GM21825 (cell line): ENCODE measurements around the gene SLC28A3.
"Not testable (repeated sequence)": the region's sequence is repeated elsewhere in the genome, so short reads cannot be mapped to it uniquely, and the experiment has no call there.

ENCODE experiments used
- ATAC-seq: cut with Tn5 transposase; IDR thresholded peaks from one replicate; pipeline ENCODE4 v1.9.1; 2021; ENCODE audit warnings: mild to moderate bottlenecking, moderate library complexity; ENCODE audit not compliant: unreplicated experiment

The SLC28A3 gene

GRCh38 chr9:84340535-84340934, at the start of gene SLC28A3:
Gene SLC28A3 (minus strand): TSS chr9:84340758. CDS start chr9:84340633, 125 bp downstream.
- ATAC-seq, result no peak

DNA sequence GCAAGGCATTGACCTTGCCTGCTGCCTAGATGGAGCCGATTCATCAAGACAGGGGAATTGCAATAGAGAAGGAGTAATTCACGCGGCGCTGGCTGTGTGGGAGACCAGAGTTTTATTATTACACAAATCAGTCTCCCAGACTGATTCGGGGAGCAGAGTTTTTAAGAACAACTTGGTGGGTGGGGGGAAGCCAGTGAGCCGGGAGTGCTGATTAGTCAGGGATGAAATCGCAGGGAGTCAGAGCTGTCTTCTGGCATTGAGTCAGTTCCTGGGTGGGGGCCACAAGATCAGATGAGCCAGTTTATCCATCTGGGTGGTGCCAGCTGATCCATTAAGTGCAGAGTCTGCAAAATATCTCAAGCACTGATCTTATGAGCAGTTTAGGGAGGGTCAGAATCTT, 49.7 kb upstream of the SLC28A3 start:
- not testable (repeated sequence) for ATAC-seq

- ATAC-seq, result no peak
Measured at GRCh38 chr9:84387821-84388220, 47.3 kb upstream of the SLC28A3 start.

- ATAC-seq, result no peak
Measured at GRCh38 chr9:84386753-84387152, 46.2 kb upstream of the SLC28A3 start.

GRCh38 chr9:84385386-84386040, 45.0 kb upstream of the SLC28A3 start:
- no peak for ATAC-seq

DNA sequence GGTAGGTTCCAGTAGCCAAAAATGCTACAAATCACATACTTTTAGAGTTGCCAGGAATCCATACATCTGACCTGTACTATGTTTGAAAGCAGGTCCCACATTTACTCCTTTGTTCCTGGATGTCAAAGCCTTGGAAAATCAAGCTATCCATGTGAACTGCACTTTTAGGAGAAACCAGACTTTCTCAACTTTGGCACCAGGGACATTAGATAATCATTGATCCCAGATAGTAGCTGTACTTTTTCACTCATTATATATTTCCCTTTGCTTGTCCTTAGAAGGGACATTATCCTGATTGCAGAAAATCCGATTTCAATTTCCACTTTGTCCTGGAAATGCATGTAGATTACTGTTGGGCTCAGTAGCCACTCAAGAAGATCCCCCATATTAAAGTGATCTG, 44.1 kb upstream of the SLC28A3 start:
- ATAC-seq, result no peak

DNA sequence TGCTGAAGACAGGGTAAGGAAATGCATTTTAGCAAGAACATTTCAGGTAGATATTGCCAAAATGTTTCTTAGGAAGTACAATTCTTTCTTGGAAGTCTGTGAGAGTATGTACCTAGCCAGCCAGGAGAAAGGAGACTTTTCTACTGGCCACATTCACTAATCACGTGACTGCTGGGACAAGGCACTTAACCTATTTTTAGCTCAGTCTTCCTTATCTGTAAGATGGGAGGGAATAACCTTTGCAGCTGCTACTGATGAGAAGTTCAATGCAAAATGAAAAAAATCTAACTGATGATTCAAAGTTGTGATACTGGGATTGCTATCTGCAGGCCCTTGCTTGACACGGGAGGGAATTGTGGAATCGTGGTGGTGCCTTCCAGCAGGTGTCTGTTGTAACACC, 42.6 kb upstream of the SLC28A3 start:
- no peak for ATAC-seq

GRCh38 chr9:84382720-84383119, 42.2 kb upstream of the SLC28A3 start:
- no peak for ATAC-seq

- no peak for ATAC-seq
Measured at GRCh38 chr9:84381508-84381907, 41.0 kb upstream of the SLC28A3 start.

- ATAC-seq, result no peak
Measured at GRCh38 chr9:84379740-84380139, 39.2 kb upstream of the SLC28A3 start.

GRCh38 chr9:84375954-84376353, 35.4 kb upstream of the SLC28A3 start:
- ATAC-seq, result no peak

DNA sequence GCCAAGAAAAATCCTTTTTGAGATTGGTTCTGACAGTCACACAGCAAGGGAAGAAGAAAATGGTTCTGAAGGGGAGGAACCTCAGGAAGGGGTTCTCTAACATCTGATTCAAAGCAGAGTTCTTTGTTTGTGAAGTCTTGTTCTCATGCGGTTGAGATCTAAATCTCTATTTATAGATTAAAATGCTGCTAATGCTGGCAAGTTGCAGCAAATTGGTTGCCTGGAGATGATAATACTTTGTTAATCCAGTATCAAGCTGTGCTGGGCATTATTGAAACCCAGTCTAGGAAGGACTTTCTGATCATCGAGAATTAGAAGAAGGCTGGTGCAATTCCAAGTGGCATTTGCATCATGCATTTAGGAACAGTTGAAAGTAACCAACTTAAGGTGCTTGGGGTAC, 34.0 kb upstream of the SLC28A3 start:
- ATAC-seq, result no peak

DNA sequence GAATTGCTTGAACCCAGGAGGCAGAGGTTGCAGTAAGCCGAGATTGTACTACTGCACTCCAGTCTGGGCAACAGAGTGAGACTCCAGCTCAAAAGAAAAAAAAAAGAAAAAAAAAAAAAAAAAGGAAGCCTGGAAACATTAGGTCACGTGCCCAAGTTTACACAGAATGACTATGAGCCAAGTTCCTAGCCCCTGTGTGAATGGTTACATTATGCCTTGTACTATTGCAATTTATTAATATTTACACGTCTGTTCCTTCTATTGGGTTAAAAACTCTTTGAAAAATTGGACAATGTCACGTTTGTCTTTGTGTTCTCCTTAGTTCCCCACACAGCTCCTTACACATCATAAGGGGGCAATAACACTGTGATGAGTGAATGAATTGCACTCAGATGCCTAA, 33.5 kb upstream of the SLC28A3 start:
- ATAC-seq, result no peak

DNA sequence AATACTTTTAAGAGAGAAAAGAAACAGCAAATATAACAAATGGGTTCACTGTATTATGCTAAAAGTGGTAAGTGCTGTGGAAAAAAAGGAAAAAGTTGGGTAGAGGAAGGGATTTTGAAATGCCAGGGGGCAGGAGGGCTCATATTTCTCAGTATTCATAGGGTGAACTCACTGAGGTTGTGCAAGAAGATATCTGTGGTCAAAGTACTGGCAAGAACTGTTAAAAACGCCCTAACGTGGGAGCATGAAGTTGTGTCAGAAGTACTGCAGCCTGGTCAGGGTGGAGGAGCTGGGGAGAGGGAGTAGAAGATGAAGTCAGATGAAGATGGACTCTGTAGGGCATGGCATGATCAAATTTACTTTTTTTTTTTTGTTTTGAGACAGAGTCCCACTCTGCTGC, 31.2 kb upstream of the SLC28A3 start:
- ATAC-seq, result no peak

GRCh38 chr9:84368601-84369000, 28.0 kb upstream of the SLC28A3 start:
- no peak for ATAC-seq

- ATAC-seq, result not testable (repeated sequence)
Measured at GRCh38 chr9:84367726-84368125, 27.2 kb upstream of the SLC28A3 start.

- no peak for ATAC-seq
Measured at GRCh38 chr9:84366683-84367082, 26.1 kb upstream of the SLC28A3 start.

- not testable (repeated sequence) for ATAC-seq
Measured at GRCh38 chr9:84364894-84365490, 24.4 kb upstream of the SLC28A3 start.

GRCh38 chr9:84361645-84362044, 21.1 kb upstream of the SLC28A3 start:
- ATAC-seq, result no peak

- ATAC-seq, result no peak
Measured at GRCh38 chr9:84357275-84357674, 16.7 kb upstream of the SLC28A3 start.

GRCh38 chr9:84354035-84354434, 13.5 kb upstream of the SLC28A3 start:
- no peak for ATAC-seq

- no peak for ATAC-seq
Measured at GRCh38 chr9:84349671-84350070, 9.1 kb upstream of the SLC28A3 start.

DNA sequence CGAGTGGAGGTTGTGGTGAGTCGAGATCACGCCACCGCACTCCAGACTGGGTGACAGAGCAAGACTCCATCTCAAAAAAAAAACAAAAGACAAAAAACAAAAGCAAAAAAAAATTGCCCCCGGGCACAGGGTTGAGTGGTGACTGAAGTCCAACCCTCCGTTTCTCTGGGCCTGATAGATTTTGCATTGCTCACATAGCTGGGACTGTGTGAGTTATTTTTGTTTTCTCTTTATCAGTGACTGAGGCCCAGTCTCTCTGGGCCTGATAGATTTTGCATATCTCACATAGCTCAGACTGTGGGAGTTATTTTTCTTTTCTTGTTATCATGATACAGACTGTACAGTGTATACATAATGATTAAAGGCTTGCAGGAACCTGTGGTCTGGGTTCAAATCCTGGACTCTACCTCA, 2.6 kb upstream of the SLC28A3 start:
- no peak for ATAC-seq
